Suprapubic skin (tissue), 3 donors: Measurements from ENCODE around the gene ZNHIT2.

Experiments used
- CTCF ChIP-seq, 2 donors: fragments of 200-600 bp in 1 of 2; fragments of 450-650 bp in 1 of 2; sonication (generic) in 1 of 2; IDR thresholded peaks; one replicate each; pipeline ENCODE4 v1.5.1; 2016 to 2019; ENCODE audit warnings: antibody characterized with exemption in 2 of 2, mild to moderate bottlenecking in 1 of 2, moderate library complexity in 1 of 2
- EP300 ChIP-seq: sonication (generic); formaldehyde crosslinking; IDR thresholded peaks from one replicate; pipeline ENCODE4 v1.6.1; 2017; ENCODE audit warnings: antibody characterized with exemption
- POLR2A ChIP-seq, 2 donors: fragments of 450-650 bp; IDR thresholded peaks; one replicate each; pipeline ENCODE4 v1.6.1; 2017; ENCODE audit warnings: antibody characterized with exemption in 2 of 2, mild to moderate bottlenecking in 2 of 2, moderate library complexity in 2 of 2

- no peak for TF ChIP-seq CTCF (IDR thresholded peaks at IDR 0.05)
- no peak for TF ChIP-seq EP300
- no peak for TF ChIP-seq POLR2A (IDR thresholded peaks at IDR 0.05)
Measured at GRCh38 chr11:65134952-65135632, 17.6 kb upstream of the ZNHIT2 start.
